Keratinocyte (primary cell): ENCODE results near the gene PAX5. TPM values are rescaled to one million over a fixed set of nuclear protein-coding genes. Genes with fewer than 3 reads are reported as not detected.

Experiments
- DNase-seq: peaks from one replicate; pipeline ENCODE4 v3.0.0-alpha.2; 2011; ENCODE audit warnings: low read depth, missing footprints, low spot score
- FAIRE-seq: peaks from 2 replicates; lab custom pipeline; 2011; peaks lifted over from hg19 to GRCh38; lab: Jason Lieb, UNC
- H2AFZ ChIP-seq: 2 replicates; pipeline ENCODE4 v1.6.0; 2012; ENCODE audit warnings: low read length, control low read depth, inconsistent platforms; ENCODE audit not compliant: control insufficient read depth
- H3K27ac ChIP-seq: 2 replicates; pipeline ENCODE4 v1.5.1; 2011; ENCODE audit warnings: low read length; ENCODE audit not compliant: control insufficient read depth, insufficient read depth
- H3K27me3 ChIP-seq: 3 replicates; pipeline ENCODE4 v1.6.0; 2011; ENCODE audit warnings: low read length; ENCODE audit not compliant: control insufficient read depth, insufficient read depth; ENCODE audit errors: extremely low read depth
- H3K36me3 ChIP-seq, 2 experiments: 2 replicates in 1 of 2; 3 replicates in 1 of 2; pipeline ENCODE4 v1.5.1; 2011; ENCODE audit warnings: low read length in 2 of 2, mild to moderate bottlenecking in 1 of 2; ENCODE audit not compliant: control insufficient read depth in 2 of 2, insufficient read depth in 2 of 2; ENCODE audit errors: extremely low read depth in 1 of 2
- H3K4me1 ChIP-seq: 3 replicates; pipeline ENCODE4 v1.5.1; 2011; ENCODE audit warnings: low read length; ENCODE audit not compliant: control insufficient read depth, insufficient read depth; ENCODE audit errors: extremely low read depth
- H3K4me2 ChIP-seq: 3 replicates; pipeline ENCODE4 v1.6.0; 2011; ENCODE audit warnings: low read depth, low read length; ENCODE audit not compliant: control insufficient read depth, insufficient read depth; ENCODE audit errors: extremely low read depth
- H3K4me3 ChIP-seq, 3 experiments: fragments of 200-600 bp in 1 of 3; sonication (generic) in 1 of 3; 2 replicates in 2 of 3; 3 replicates in 1 of 3; pipeline ENCODE4 v1.5.1; 2011 to 2016; ENCODE audit warnings: low read length in 3 of 3, mild to moderate bottlenecking in 3 of 3, control low read depth in 2 of 3, inconsistent platforms in 1 of 3, low read depth in 1 of 3, mixed read lengths in 1 of 3, mixed run types in 1 of 3, moderate library complexity in 1 of 3; ENCODE audit not compliant: control insufficient read depth in 2 of 3, insufficient read depth in 2 of 3; ENCODE audit errors: extremely low read depth in 1 of 3
- H3K79me2 ChIP-seq: 2 replicates; pipeline ENCODE4 v1.6.0; 2012; ENCODE audit warnings: low read length; ENCODE audit not compliant: control insufficient read depth, insufficient read depth
- H3K9ac ChIP-seq: 3 replicates; pipeline ENCODE4 v1.6.0; 2011; ENCODE audit warnings: low read length; ENCODE audit not compliant: control insufficient read depth, insufficient read depth; ENCODE audit errors: extremely low read depth
- H3K9me1 ChIP-seq: 3 replicates; pipeline ENCODE4 v1.6.0; 2011; ENCODE audit warnings: low read length; ENCODE audit not compliant: control insufficient read depth, insufficient read depth; ENCODE audit errors: extremely low read depth
- H3K9me3 ChIP-seq: 2 replicates; pipeline ENCODE4 v1.5.1; 2012; ENCODE audit warnings: low read depth, low read length; ENCODE audit not compliant: control insufficient read depth
- H4K20me1 ChIP-seq: 3 replicates; pipeline ENCODE4 v1.6.0; 2011; ENCODE audit warnings: low read length; ENCODE audit not compliant: control insufficient read depth, insufficient read depth; ENCODE audit errors: extremely low read depth
- EZH2 ChIP-seq: IDR thresholded peaks from one replicate; pipeline ENCODE4 v1.6.1; 2012; ENCODE audit warnings: inconsistent platforms, mild to moderate bottlenecking, low read length, moderate library complexity
- dilution Hi-C: fragments of 300-500 bp; cut with MboI; formaldehyde crosslinking; loops from one replicate; pipeline ENCODE4 v1.7.0; 2020; ENCODE audit warnings: low sequenced_read_pairs; ENCODE audit not compliant: extremely low pct_ligation_motif_present
- polyA plus RNA-seq, 5 experiments: library from polyadenylated mRNA; depleted of rRNA in 3 of 5; stranded (reverse) in 3 of 5; stranded (forward) in 1 of 5; unstranded in 1 of 5; fragments of >200 nt; gene quantifications; 1 replicate in 1 of 5; 2 replicates in 3 of 5; 3 replicates in 1 of 5; pipeline versions ENCODE4 v1.2.1 to v1.2.3, GENCODE V29; 2011 to 2012; ENCODE audit warnings: missing spikeins in 2 of 5, low read depth in 1 of 5, low replicate concordance in 1 of 5
- TF ChIP-seq, protein P1 (sequence below), 3 experiments: IDR thresholded peaks in 1 of 3; conservative IDR thresholded peaks in 1 of 3; optimal IDR thresholded peaks in 1 of 3; 2 replicates in 2 of 3; 3 replicates in 1 of 3; pipeline versions ENCODE3 to v1.5.1; 2011; ENCODE audit warnings: low read length in 3 of 3, mild to moderate bottlenecking in 3 of 3, moderate library complexity in 2 of 3, control low read depth in 1 of 3, inconsistent platforms in 1 of 3; ENCODE audit not compliant: insufficient read depth in 2 of 3; ENCODE audit errors: extremely low read depth in 1 of 3

Gene PAX5
- polyA plus RNA-seq, 1 donor (not counting 4 experiments of a cell fraction or from before 2014, with no cell fraction given): not detected

DNA sequence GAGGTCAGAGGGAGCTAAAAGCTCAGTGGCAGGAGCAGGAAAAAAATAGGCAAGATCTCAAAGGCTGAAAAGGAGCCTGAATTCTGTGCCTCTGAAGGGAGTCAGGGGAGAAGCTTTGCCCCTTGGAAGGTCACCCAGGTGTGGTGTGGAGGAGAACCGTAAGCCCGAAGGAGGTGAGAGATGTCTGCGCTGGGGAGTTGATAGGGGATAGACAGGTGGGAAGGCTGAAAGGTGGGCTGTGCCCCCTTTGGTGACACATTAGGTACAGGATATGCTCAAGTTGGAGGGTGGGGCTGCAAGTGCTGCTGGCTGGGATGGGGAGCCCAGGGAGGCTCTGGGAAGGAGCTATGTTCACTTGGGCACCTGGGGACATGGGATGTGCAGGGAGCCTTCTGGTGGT is 217.7 kb downstream of the PAX5 start:
- Histone ChIP-seq H3K27ac (no peak overlapping the region), H4K20me1 (no peaks in the 10 kb centered on the region), H3K36me3 (no peaks in the 10 kb centered on the region), H2AFZ (no peak overlapping the region), H3K9me1 (no peaks in the 10 kb centered on the region), H3K27me3 (peaks cover 39% of the 10 kb centered on the region), H3K4me3 (no peak overlapping the region), H3K9ac (no peak overlapping the region), H3K4me1 (no peaks in the 10 kb centered on the region), H3K79me2 (no peaks in the 10 kb centered on the region), H3K9me3 (no peaks in the 10 kb centered on the region), H3K4me2 (no peak overlapping the region)
- FAIRE-seq (no peak), DNase-seq (no peak)
- dilution Hi-C loops: no loop called here
- TF ChIP-seq EZH2: no peak
- TF ChIP-seq, protein P1, sequence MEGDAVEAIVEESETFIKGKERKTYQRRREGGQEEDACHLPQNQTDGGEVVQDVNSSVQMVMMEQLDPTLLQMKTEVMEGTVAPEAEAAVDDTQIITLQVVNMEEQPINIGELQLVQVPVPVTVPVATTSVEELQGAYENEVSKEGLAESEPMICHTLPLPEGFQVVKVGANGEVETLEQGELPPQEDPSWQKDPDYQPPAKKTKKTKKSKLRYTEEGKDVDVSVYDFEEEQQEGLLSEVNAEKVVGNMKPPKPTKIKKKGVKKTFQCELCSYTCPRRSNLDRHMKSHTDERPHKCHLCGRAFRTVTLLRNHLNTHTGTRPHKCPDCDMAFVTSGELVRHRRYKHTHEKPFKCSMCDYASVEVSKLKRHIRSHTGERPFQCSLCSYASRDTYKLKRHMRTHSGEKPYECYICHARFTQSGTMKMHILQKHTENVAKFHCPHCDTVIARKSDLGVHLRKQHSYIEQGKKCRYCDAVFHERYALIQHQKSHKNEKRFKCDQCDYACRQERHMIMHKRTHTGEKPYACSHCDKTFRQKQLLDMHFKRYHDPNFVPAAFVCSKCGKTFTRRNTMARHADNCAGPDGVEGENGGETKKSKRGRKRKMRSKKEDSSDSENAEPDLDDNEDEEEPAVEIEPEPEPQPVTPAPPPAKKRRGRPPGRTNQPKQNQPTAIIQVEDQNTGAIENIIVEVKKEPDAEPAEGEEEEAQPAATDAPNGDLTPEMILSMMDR (optimal IDR thresholded peaks at IDR 0.05 in 1 of 3, IDR thresholded peaks at IDR 0.05 in 1 of 3, conservative IDR thresholded peaks at IDR 0.05 in 1 of 3; ENCODE audit: extremely low read depth in 1 of 3, insufficient read depth in 2 of 3, low read length in 3 of 3): no peak

DNA sequence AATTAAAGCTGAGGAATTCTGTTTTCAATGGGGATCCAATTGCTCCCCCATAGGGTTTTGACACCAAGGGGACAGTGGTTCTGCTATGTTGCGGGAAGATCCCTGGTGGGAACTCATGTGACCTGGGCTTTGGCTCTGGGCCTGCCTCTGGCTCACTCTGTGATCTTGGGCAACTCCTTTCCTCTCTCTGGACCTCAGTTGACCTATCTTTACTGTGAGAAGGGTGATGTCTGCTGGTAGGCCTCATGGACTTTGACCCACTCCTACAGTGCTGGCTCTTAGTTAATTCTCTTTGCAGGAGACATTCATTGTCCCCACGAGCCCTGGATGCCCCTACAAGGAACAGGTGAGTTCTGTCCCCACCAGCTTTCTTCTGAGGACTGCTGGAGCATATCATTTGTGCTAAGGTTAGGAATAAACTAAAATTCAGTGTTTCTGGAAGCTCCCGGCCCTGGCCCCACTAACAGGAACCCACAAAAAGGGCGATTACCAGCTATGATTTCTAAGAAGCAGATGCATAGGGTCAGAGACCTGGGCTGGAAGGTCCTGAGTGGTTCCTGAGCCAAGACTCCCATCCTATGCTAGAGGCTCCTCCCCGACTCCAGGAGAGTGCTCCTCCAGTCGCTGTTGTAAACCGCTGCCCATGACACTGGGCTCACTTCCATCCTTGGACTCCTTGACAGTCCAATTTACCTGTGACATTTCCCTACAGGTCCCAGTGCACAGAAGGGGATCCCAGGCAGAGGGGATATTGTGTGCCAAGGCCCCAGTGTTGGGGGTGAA is 218.3 kb downstream of the PAX5 start:
- peaks cover 35% of the 10 kb centered on the region for H3K27me3 ChIP-seq
- no peak for DNase-seq
- H3K79me2 ChIP-seq: no peaks in the 10 kb centered on the region
- no peak for FAIRE-seq
- H3K9me1 ChIP-seq: no peaks in the 10 kb centered on the region
- H3K27ac ChIP-seq: no peak overlapping the region
- H3K9ac ChIP-seq: no peak overlapping the region
- H3K36me3 ChIP-seq: no peaks in the 10 kb centered on the region
- TF ChIP-seq EZH2: no peak
- TF ChIP-seq, protein P1 (optimal IDR thresholded peaks at IDR 0.05 in 1 of 3, IDR thresholded peaks at IDR 0.05 in 1 of 3, conservative IDR thresholded peaks at IDR 0.05 in 1 of 3; ENCODE audit: extremely low read depth in 1 of 3, insufficient read depth in 2 of 3, low read length in 3 of 3): no peak
- H4K20me1 ChIP-seq: no peaks in the 10 kb centered on the region
- H2AFZ ChIP-seq: no peak overlapping the region
- no peaks in the 10 kb centered on the region for H3K4me1 ChIP-seq
- H3K4me2 ChIP-seq: no peak overlapping the region
- dilution Hi-C loops: no loop called here
- no peak overlapping the region for H3K4me3 ChIP-seq
- no peaks in the 10 kb centered on the region for H3K9me3 ChIP-seq
